GM12878 (cell line): Measurements from ENCODE around the gene SPAG17. TPM values are rescaled to one million over a fixed set of nuclear protein-coding genes. Genes with fewer than 3 reads are reported as not detected.

Source experiments
- ATF2 ChIP-seq: IDR thresholded peaks from 2 replicates; pipeline ENCODE4 v1.6.1; 2012; ENCODE audit warnings: low read length, inconsistent platforms
- ATF7 ChIP-seq: fragments of 450-650 bp; IDR thresholded peaks from 2 replicates; pipeline ENCODE4 v1.6.1; 2016; ENCODE audit warnings: low read depth, mild to moderate bottlenecking
- BMI1 ChIP-seq: fragments of 450-650 bp; IDR thresholded peaks from 2 replicates; pipeline ENCODE4 v1.6.1; 2016; ENCODE audit warnings: mild to moderate bottlenecking, moderate library complexity, borderline replicate concordance
- CBX3 ChIP-seq: fragments of 200-600 bp; sonication (generic); IDR thresholded peaks from 2 replicates; pipeline ENCODE4 v1.6.1; 2016; ENCODE audit warnings: low read depth, borderline replicate concordance
- CREM ChIP-seq: IDR thresholded peaks from 2 replicates; pipeline ENCODE4 v1.6.1; 2014; ENCODE audit warnings: antibody characterized with exemption, low read depth
- DPF2 ChIP-seq: fragments of 450-650 bp; IDR thresholded peaks from 2 replicates; pipeline ENCODE4 v1.6.1; 2017; ENCODE audit warnings: mild to moderate bottlenecking
- EED ChIP-seq: sonication (generic); IDR thresholded peaks from 2 replicates; pipeline ENCODE4 v1.6.1; 2016; ENCODE audit warnings: antibody characterized with exemption, low read depth
- EGR1 ChIP-seq, 2 experiments: IDR thresholded peaks; 1 replicate in 1 of 2; 2 replicates in 1 of 2; pipeline ENCODE4 v1.6.1; 2011 to 2012; ENCODE audit warnings: low read depth in 2 of 2, low read length in 2 of 2, borderline replicate concordance in 1 of 2, mild to moderate bottlenecking in 1 of 2, moderate library complexity in 1 of 2
- EZH2 ChIP-seq: IDR thresholded peaks from 2 replicates; pipeline ENCODE4 v1.6.1; 2012; ENCODE audit warnings: low read depth, mild to moderate bottlenecking, control low read depth, inconsistent platforms, low read length, borderline replicate concordance; ENCODE audit not compliant: control insufficient read depth
- FOXM1 ChIP-seq: IDR thresholded peaks from 2 replicates; pipeline ENCODE4 v1.6.1; 2012; ENCODE audit warnings: low read depth, mild to moderate bottlenecking, inconsistent platforms, low read length, moderate library complexity
- IKZF1 ChIP-seq: fragments of 450-650 bp; conservative IDR thresholded peaks from 2 replicates; pipeline ENCODE4 v1.6.1; 2017; ENCODE audit warnings: antibody characterized with exemption, mild to moderate bottlenecking
- LARP7 ChIP-seq: fragments of 450-650 bp; IDR thresholded peaks from 2 replicates; pipeline ENCODE4 v1.6.1; 2017; ENCODE audit warnings: mild to moderate bottlenecking
- MEF2B ChIP-seq: fragments of 450-650 bp; IDR thresholded peaks from 2 replicates; pipeline ENCODE4 v1.6.1; 2018; ENCODE audit warnings: mild to moderate bottlenecking, moderate library complexity; ENCODE audit not compliant: partially characterized antibody, poor library complexity, severe bottlenecking
- MLLT1 ChIP-seq: fragments of 450-650 bp; IDR thresholded peaks from 2 replicates; pipeline ENCODE4 v1.6.1; 2016; ENCODE audit warnings: mild to moderate bottlenecking
- MYB ChIP-seq: fragments of 150-350 bp; IDR thresholded peaks from 2 replicates; pipeline ENCODE4 v1.6.1; 2014; ENCODE audit warnings: mild to moderate bottlenecking, low read depth, low read length, borderline replicate concordance
- NFIC ChIP-seq: IDR thresholded peaks from 2 replicates; pipeline ENCODE4 v1.6.1; 2012; ENCODE audit warnings: low read depth, mild to moderate bottlenecking, inconsistent platforms, low read length, moderate library complexity
- NFYB ChIP-seq: IDR thresholded peaks from 2 replicates; pipeline ENCODE4 v1.6.1; 2011; ENCODE audit warnings: low read depth, mild to moderate bottlenecking, low read length, improper control_type of control experiment, moderate library complexity; ENCODE audit not compliant: insufficient read depth
- PAX5 ChIP-seq: IDR thresholded peaks from 2 replicates; pipeline ENCODE4 v1.6.1; 2011; ENCODE audit warnings: low read depth, low read length, borderline replicate concordance
- PAX8 ChIP-seq: fragments of 450-650 bp; IDR thresholded peaks from 2 replicates; pipeline ENCODE4 v1.6.1; 2017; ENCODE audit warnings: mild to moderate bottlenecking, moderate library complexity
- POU2F2 ChIP-seq: IDR thresholded peaks from 3 replicates; pipeline ENCODE4 v1.6.1; 2011; ENCODE audit warnings: low read depth, mild to moderate bottlenecking, low read length, borderline replicate concordance
- SIX5 ChIP-seq: IDR thresholded peaks from 2 replicates; pipeline ENCODE4 v1.6.1; 2011; ENCODE audit warnings: mild to moderate bottlenecking, low read depth, low read length, moderate library complexity; ENCODE audit not compliant: severe bottlenecking
- SKIL ChIP-seq: fragments of 450-650 bp; IDR thresholded peaks from 2 replicates; pipeline ENCODE4 v1.6.1; 2017; ENCODE audit warnings: mild to moderate bottlenecking, low read depth, inconsistent platforms; ENCODE audit not compliant: poor library complexity, severe bottlenecking
- SREBF1 ChIP-seq: IDR thresholded peaks from 2 replicates; pipeline ENCODE4 v1.6.1; 2012; ENCODE audit warnings: mild to moderate bottlenecking, low read length
- TCF7 ChIP-seq: IDR thresholded peaks from 2 replicates; pipeline ENCODE4 v1.6.1; 2014; ENCODE audit warnings: antibody characterized with exemption, borderline replicate concordance
- ZNF274 ChIP-seq: IDR thresholded peaks from one replicate; pipeline ENCODE4 v1.8.0; 2011; ENCODE audit not compliant: insufficient read length, insufficient read depth
- polyA plus RNA-seq, 11 experiments: library from polyadenylated mRNA; depleted of rRNA in 4 of 11; unstranded in 6 of 11; stranded (reverse) in 5 of 11; fragments of >200 nt; fragmentation: Nextera tagmentation in 4 of 11; fragmentation: Illumina TruSeq in 1 of 11; extraction: Ambion mirVana in 4 of 11; extraction: Trizol in 1 of 11; gene quantifications; 1 replicate in 1 of 11; 2 replicates in 10 of 11; pipeline versions ENCODE4 v1.2.1 to v1.2.3, GENCODE V29; 2011 to 2016; ENCODE audit warnings: inconsistent platforms in 2 of 11, missing spikeins in 2 of 11, low read depth in 1 of 11
- total RNA-seq, 4 experiments: library from RNA; depleted of rRNA in 3 of 4; stranded (reverse); fragments of >200 nt in 3 of 4; fragmentation: Illumina TruSeq in 1 of 4; extraction: Trizol in 1 of 4; gene quantifications; 2 replicates each; pipeline versions ENCODE4 v1.2.1 to v1.2.3, GENCODE V29; 2013 to 2021

Gene SPAG17
- total and polyA plus RNA-seq, 10 of the 15 experiments (the other 5 are each of a cell fraction or from before 2014, with no cell fraction given) = 0.02 to 0.16 (median 0.03) TPM; not detected in 7

GRCh38 chr1:118136187-118136941 lies 48.7 kb downstream of the SPAG17 start (continued):
- TF ChIP-seq IKZF1 (peak; percentile 40; the same call in 1 of the 2 replicates), SREBF1 (no peak), NFYB (no peak), ATF2 (peak; percentile 47), TCF7 (no peak), MEF2B (no peak), BMI1 (no peak), EGR1 (IDR thresholded peaks at IDR 0.05; ENCODE audit: borderline replicate concordance in 1 of 2, low read depth in 2 of 2, low read length in 2 of 2) (0 out of 3 replicates have a peak, but pooled peaks of 1 of the 2 experiments have one; percentile 51), PAX8 (no peak), MLLT1 (no peak), LARP7 (no peak), MYB (no peak), SKIL (no peak), CBX3 (no peak), DPF2 (no peak), EED (0 out of 2 replicates have a peak, but pooled peaks have one; percentile 57), ATF7 (0 out of 2 replicates have a peak, but pooled peaks have one; percentile 26), CREM (0 out of 2 replicates have a peak, but pooled peaks have one; percentile 26), PAX5 (0 out of 2 replicates have a peak, but pooled peaks have one; percentile 8), SIX5 (no peak), EZH2 (no peak), FOXM1 (no peak), NFIC (peak; percentile 49; the same call in 1 of the 2 replicates), ZNF274 (no peak), POU2F2 (peak; percentile 90; the same call in 2 of the 3 replicates)
